GM19328 (cell line): ENCODE results near the gene PCSK2.

ENCODE experiments used
- ATAC-seq: cut with Tn5 transposase; IDR thresholded peaks from one replicate; pipeline ENCODE4 v1.9.1; 2021; ENCODE audit warnings: mild to moderate bottlenecking, moderate library complexity; ENCODE audit not compliant: unreplicated experiment

PCSK2 gene

DNA sequence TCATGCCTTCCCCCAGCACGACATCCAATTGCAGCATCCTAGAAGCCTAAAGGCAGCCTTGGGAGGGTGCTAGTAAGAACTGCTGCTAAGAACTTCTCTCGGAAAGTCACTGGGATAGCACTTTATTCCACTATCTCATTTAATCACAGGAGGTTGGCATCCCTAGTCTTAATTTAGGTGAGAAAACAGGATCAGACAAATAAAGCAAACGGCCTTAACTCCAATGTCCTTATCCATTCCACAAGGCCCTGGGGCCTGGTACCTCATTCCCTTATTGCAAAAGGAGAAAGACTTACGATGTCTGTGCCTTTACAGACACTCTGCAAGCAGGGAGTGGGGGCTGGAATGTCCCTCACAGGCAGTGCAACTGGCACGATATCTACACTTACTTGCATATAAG lies 243.7 kb downstream of the PCSK2 start:
- no peak for ATAC-seq

GRCh38 chr20:17470973-17471372 lies 244.1 kb downstream of the PCSK2 start:
- no peak for ATAC-seq

DNA sequence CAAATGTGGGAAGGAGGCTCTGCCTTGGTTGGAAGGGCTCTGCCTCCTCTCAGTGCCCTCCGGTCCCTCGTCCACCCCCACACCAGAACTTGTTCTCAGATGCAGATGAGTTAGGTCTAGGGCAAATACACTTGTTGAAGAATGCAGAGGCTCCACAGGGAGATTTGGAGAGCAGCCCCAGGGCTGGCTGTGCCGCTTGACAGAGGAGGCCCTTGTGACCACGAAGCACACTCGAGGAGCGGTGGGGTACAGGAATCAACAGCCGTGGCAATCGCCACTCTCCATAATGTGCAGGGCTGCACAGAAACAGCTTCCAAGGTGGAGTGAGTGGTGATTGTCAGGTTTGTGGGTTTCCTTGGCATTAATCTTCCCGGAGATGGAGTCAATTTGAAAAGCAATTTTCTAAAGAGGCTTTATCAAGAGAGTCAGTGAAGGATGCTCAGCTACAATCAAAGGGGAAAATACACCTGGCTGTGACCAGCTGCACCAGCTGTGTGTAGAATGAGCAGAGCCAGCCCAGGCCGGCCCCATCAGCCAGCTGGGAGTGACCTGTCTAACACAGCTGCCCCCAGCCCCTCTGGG lies 244.9 kb downstream of the PCSK2 start:
- ATAC-seq, result no peak

DNA sequence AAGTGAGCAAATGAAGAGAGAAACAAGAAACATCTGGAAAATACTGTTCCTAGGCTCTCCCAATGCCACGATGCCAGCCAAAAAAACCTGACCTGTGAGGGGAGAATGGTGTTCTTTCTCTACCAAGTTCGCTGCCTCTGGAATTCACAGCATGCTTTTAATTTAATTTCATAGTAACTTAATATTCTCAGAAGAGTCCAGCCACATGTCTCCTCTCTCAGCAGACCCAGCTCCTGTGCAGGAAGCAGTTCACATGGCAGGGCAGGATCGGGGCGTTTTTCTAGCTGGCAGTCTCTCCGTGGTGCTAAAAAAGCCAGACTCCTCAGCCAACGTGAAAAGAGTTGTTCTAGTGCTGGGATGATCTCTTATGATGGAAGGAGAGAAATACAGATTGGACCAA lies 246.8 kb downstream of the PCSK2 start:
- no peak for ATAC-seq

- ATAC-seq, result no peak
These were observed 252.3 kb downstream of the PCSK2 start for GRCh38 chr20:17479063-17479657.

DNA sequence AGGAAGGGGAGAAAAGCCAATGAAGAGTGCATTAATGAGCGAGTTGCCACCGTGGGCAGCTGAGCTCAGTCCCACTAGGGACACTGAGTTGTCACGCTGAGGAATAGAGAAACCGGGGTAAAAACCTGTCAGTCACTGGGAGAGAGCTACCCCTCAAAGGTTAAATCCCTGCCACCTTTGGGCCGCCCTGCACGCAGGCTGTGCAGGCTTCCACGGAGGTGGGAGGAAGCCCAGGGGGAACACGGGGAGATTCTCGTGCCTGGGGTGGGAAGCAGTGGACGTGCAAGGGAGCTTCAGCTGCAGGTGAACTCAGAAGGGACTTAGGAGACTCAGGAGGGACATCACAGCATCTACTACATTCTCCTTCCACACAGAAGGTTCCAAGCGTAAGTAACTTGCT lies 253.9 kb downstream of the PCSK2 start:
- ATAC-seq, result no peak

DNA sequence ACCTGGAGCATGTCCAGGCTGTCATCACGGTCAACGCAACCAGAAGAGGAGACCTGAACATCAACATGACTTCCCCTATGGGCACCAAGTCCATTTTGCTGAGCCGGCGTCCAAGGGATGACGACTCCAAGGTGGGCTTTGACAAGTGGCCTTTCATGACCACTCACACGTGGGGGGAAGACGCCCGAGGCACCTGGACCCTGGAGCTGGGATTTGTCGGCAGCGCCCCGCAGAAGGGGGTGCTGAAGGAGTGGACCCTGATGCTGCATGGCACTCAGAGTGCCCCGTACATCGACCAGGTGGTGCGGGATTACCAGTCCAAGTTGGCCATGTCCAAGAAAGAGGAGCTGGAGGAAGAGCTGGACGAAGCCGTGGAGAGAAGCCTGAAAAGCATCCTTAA lies 254.8 kb downstream of the PCSK2 start:
- no peak for ATAC-seq

- no peak for ATAC-seq
These were observed 255.7 kb downstream of the PCSK2 start for GRCh38 chr20:17482536-17482935.

DNA sequence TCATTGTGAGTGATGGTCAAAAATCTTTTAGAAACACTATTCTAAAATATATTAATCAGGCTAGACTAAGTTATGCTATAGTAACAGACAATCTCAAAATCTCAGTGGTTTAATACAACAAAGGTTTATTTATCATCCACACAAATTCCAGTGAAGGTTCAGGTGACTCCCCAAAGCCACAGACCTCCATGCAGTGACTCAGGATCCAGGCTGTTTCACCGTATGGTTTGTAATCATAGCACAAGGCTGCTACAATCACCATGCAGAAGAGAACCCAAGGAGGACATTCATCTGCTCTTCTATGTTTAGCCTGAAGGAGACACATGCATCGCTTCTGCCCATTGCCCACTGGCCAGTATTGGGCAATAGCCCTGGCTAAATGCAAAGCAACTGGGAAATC lies 258.2 kb downstream of the PCSK2 start:
- no peak for ATAC-seq

- ATAC-seq, result no peak
These were observed 262.2 kb downstream of the PCSK2 start for GRCh38 chr20:17488916-17489600.

- ATAC-seq, result no peak
These were observed 263.7 kb downstream of the PCSK2 start for GRCh38 chr20:17490501-17490900.

- no peak for ATAC-seq
These were observed 264.2 kb downstream of the PCSK2 start for GRCh38 chr20:17491041-17491440.

GRCh38 chr20:17491488-17491887 lies 264.6 kb downstream of the PCSK2 start:
- no peak for ATAC-seq

- no peak for ATAC-seq
These were observed 266.3 kb downstream of the PCSK2 start for GRCh38 chr20:17493173-17493572.

DNA sequence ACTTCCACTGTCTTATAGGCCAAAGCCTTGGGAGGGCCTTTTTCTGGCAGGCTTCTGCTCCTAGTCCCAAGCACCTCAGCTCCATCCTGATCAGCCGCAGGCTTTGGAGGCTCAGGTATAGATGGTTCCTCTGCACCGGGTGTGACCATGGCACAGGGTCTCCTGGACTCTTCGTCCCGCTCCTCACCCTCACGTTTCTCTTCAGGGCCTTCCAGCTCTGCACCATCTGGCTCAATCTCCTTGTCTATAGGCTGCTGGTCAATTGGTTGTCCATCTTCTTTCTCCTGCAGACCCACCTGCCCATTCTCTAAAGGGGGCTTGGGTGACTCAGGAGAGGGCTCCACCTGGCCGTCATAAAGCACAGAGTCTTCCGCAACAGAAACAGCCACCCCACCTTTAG lies 267.4 kb downstream of the PCSK2 start:
- ATAC-seq, result no peak

- no peak for ATAC-seq
These were observed 269.0 kb downstream of the PCSK2 start for GRCh38 chr20:17495826-17496225.

DNA sequence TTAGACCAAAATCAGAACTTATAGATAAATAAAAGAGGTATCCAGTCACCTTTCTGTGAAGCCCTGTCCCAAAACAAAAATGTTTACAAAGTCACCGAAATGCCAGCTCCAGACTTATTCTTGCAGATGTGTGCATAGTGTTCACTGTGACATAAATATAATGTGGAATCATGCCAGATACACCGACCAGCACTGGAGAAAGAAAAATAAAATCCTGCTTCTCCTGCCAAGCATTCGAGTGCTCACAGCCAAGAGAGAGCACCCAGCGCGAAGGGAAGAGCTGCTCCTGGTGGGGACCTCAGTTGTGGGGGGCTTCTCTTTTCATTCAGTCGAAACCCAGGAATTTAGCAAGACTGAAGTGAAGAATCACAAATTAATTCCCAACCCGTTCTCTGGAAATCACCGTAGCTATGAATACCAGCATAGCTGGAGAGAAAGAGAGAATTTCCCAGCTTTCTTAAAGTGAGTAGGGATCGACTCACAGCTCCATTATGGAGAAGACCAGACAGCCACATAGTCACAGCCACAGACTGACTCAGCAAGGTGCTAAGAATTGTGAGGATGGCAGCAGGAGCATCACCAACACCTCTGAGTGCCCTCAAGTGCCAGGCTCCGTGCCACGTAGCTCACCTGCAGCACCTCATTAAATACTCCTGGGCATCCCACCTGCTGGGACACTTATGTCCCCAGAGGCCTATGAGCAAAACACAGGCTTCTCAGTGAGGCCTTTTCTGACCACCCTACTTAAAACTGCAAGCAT lies 271.2 kb downstream of the PCSK2 start:
- no peak for ATAC-seq

GRCh38 chr20:17498641-17499040 lies 271.8 kb downstream of the PCSK2 start:
- ATAC-seq, result no peak

DNA sequence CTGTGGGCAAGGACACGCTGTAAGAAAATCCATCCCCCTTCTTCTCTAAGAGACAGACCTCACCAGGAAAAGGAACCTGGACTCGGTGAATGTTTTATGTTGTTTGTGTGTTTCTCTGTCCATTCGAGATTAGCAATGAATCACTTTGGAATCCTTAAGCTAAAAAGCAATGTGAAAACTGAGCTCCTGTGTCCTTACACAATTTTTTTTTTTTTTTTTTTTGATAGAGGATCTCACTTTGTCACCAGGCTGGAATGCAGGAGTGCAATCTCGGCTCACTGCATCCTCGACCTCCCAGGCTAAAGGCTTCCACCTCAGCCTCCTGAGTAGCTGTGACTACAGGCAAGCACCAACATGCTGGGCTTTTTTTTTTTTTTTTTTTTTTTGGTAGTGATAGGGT lies 272.2 kb downstream of the PCSK2 start:
- ATAC-seq, result no peak

DNA sequence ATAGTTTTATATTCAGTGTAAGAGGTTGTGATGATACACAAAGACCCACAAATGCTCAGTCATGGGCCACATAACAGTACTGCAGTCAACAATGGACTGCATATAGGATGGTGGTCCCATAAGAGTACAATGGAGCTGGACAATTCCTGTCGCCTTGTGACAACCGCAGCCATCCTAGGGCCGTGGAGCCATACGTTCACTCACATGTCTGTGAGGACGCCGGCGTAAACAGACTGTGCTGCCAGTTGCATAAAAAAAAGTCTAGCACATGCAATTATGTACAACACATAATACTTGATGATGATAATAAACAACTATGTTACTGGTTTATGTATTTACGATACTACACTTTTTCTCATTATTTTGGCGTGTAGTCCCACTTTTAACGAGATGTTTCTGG lies 273.4 kb downstream of the PCSK2 start:
- no peak for ATAC-seq

GRCh38 chr20:17500826-17501225 lies 274.0 kb downstream of the PCSK2 start:
- no peak for ATAC-seq

DNA sequence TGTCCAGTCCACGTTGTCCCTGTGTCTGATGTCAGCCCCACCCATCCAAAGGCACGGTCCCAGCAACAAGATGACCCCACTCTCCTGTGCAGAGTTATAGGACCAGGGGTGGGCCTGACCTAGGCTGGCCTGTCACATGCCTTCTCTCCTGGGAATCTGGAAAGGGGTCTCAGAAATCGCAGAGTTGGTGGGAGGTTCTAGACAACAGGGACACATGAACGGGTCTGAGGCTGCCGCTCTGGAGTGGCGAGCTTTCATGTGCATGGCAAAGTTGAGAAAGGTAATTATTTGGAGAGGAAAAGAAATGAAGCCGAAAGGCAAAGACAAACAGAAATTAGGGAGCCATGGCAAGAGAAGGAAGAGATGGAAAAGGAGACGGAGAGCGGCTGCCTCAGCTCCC lies 274.9 kb downstream of the PCSK2 start:
- no peak for ATAC-seq
